Ascending aorta (tissue), 2 donors: Measurements from ENCODE around the gene MEIS2. TPM values are rescaled to one million over a fixed set of nuclear protein-coding genes. Genes with fewer than 3 reads are reported as not detected.

Experiments used
- DNase-seq, 2 donors: peaks; one replicate each; pipeline ENCODE4 v3.0.0-alpha.2; 2019; ENCODE audit warnings: low spot score in 2 of 2
- H3K27ac ChIP-seq, 2 donors: fragments of 200-600 bp; sonication (generic); one replicate each; pipeline ENCODE4 v1.5.1; 2016 to 2017; ENCODE audit warnings: mild to moderate bottlenecking in 1 of 2
- H3K27me3 ChIP-seq: fragments of 200-600 bp; sonication (generic); one replicate; pipeline ENCODE4 v1.5.1; 2017
- H3K36me3 ChIP-seq, 2 donors: fragments of 200-600 bp; sonication (generic); one replicate each; pipeline ENCODE4 v1.5.1; 2016
- H3K4me1 ChIP-seq, 2 donors: fragments of 200-600 bp; sonication (generic); one replicate each; pipeline ENCODE4 v1.5.1; 2016 to 2017; ENCODE audit warnings: mild to moderate bottlenecking in 1 of 2
- H3K4me3 ChIP-seq, 2 donors: fragments of 200-600 bp; sonication (generic); one replicate each; pipeline ENCODE4 v1.5.1; 2016 to 2017; ENCODE audit warnings: mild to moderate bottlenecking in 1 of 2
- H3K9me3 ChIP-seq, 2 donors: fragments of 200-600 bp; sonication (generic); one replicate each; pipeline ENCODE4 v1.5.1; 2016
- CTCF ChIP-seq, 3 experiments: fragments of 200-600 bp in 2 of 3; fragments of 450-650 bp in 1 of 3; sonication (generic) in 2 of 3; IDR thresholded peaks; one replicate each; pipeline ENCODE4 v1.5.1; 2016 to 2019; ENCODE audit warnings: antibody characterized with exemption in 3 of 3, mild to moderate bottlenecking in 1 of 3, moderate library complexity in 1 of 3
- intact Hi-C: fragments of 100-400 bp; cut with DNase I; formaldehyde crosslinking; loops from one replicate; pipeline ENCODE4 v1.15.1; 2023
- total RNA-seq: library from RNA; depleted of rRNA; stranded (reverse); fragments of >200 nt; gene quantifications from one replicate; pipeline ENCODE4 v1.1.0, GENCODE V29; 2016

Gene MEIS2
- total RNA-seq, 1 donor from 2014 or later = 11.5 TPM

GRCh38 chr15:36897834-36898233 lies 202.5 kb downstream of the MEIS2 start:
- H3K27ac ChIP-seq = no peak overlapping the region
- peaks cover 10 to 26% of the 10 kb centered on the region in 2 donors for H3K36me3 ChIP-seq
- intact Hi-C loops = no loop called here

GRCh38 chr15:36896949-36897348 lies 203.4 kb downstream of the MEIS2 start:
- H3K36me3 ChIP-seq = peaks cover 10 to 29% of the 10 kb centered on the region in 2 donors
- intact Hi-C loops = no loop called here
- H3K4me3 ChIP-seq = no peak overlapping the region
- H3K27ac ChIP-seq = no peak overlapping the region
- H3K9me3 ChIP-seq = no peaks in the 10 kb centered on the region
- no peaks in the 10 kb centered on the region for H3K27me3 ChIP-seq
- DNase-seq = no peak
- no peak for TF ChIP-seq CTCF (IDR thresholded peaks at IDR 0.05)
- H3K4me1 ChIP-seq = no peaks in the 10 kb centered on the region

More at GRCh38 chr15:36897834-36898233, 202.5 kb downstream of the MEIS2 start:
- no peak for TF ChIP-seq CTCF (IDR thresholded peaks at IDR 0.05)
- no peak for DNase-seq
- Histone ChIP-seq H3K4me1 (no peaks in the 10 kb centered on the region), H3K4me3 (no peak overlapping the region), H3K9me3 (no peaks in the 10 kb centered on the region), H3K27me3 (no peaks in the 10 kb centered on the region)

DNA sequence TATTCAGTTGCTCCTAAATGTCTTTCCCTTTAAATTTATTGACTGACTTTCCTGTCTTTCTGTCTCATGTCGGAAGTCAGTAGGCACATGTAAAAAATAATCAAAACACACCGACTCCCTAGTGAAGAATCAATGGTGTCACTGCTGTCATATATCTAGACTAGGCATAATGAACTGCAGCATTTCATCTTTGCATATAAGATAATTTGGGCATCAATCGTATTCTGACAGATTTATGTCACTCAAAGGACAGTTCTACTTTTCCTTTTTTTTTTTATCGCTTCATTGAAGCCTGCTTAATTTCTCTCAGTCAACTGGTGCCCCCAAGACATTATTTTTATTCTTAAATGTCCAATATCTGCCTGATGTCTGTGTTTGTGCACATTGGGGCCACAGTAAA lies 206.3 kb downstream of the MEIS2 start:
- Histone ChIP-seq H3K27me3 (no peaks in the 10 kb centered on the region), H3K9me3 (no peaks in the 10 kb centered on the region), H3K27ac (no peak overlapping the region), H3K4me1 (no peaks in the 10 kb centered on the region), H3K4me3 (no peak overlapping the region), H3K36me3 (peaks cover 10 to 37% of the 10 kb centered on the region in 2 donors)
- intact Hi-C loops = no loop called here
- no peak for TF ChIP-seq CTCF (IDR thresholded peaks at IDR 0.05)
- no peak for DNase-seq

GRCh38 chr15:36893276-36893675 lies 207.1 kb downstream of the MEIS2 start:
- no peaks in the 10 kb centered on the region for H3K4me1 ChIP-seq
- intact Hi-C loops = no loop called here
- no peaks in the 10 kb centered on the region for H3K27me3 ChIP-seq
- H3K36me3 ChIP-seq = peaks cover 10 to 37% of the 10 kb centered on the region in 2 donors
- H3K9me3 ChIP-seq = no peaks in the 10 kb centered on the region
- DNase-seq = no peak
- H3K4me3 ChIP-seq = no peak overlapping the region
- no peak for TF ChIP-seq CTCF (IDR thresholded peaks at IDR 0.05)
- no peak overlapping the region for H3K27ac ChIP-seq

GRCh38 chr15:36888011-36888992 lies 212.0 kb downstream of the MEIS2 start:
- H3K9me3 ChIP-seq = no peaks in the 10 kb centered on the region
- intact Hi-C loops = no loop called here
- H3K4me3 ChIP-seq = peak overlapping the region; percentile 44 to 53
- H3K27ac ChIP-seq = no peak overlapping the region
- H3K36me3 ChIP-seq = peaks cover 4 to 11% of the 10 kb centered on the region in 2 donors
- no peak for DNase-seq
- peaks cover 0 to 2% of the 10 kb centered on the region in 2 donors for H3K4me1 ChIP-seq
- no peak for TF ChIP-seq CTCF (IDR thresholded peaks at IDR 0.05)
- no peaks in the 10 kb centered on the region for H3K27me3 ChIP-seq
